GM23338 (cell line): Measurements from ENCODE around the gene ZNF653. TPM values are rescaled to one million over a fixed set of nuclear protein-coding genes. Genes with fewer than 3 reads are reported as not detected.

Experiments
- ATAC-seq: fragments of 200-7000 bp; cut with Tn5 transposase; 3 replicates; pipeline ENCODE4 v1.9.1; 2020
- DNase-seq: peaks from one replicate; pipeline ENCODE4 v3.0.0-alpha.2; 2015; ENCODE audit warnings: low spot score
- H2AFZ ChIP-seq: fragments of 200-600 bp; sonication (generic); 2 replicates; pipeline ENCODE4 v1.8.0; 2016; ENCODE audit warnings: antibody characterized with exemption, mild to moderate bottlenecking, moderate library complexity
- H3F3A ChIP-seq: fragments of 200-600 bp; sonication (generic); replicated peaks from 2 replicates; pipeline ENCODE4 v1.8.0; 2017; ENCODE audit warnings: antibody characterized with exemption, mixed run types, low read depth
- H3K27ac ChIP-seq: fragments of 200-600 bp; sonication (generic); 2 replicates; pipeline ENCODE4 v1.6.1; 2016; ENCODE audit warnings: low read depth
- H3K27me3 ChIP-seq: fragments of 200-600 bp; sonication (generic); 2 replicates; pipeline ENCODE4 v1.8.0; 2016; ENCODE audit warnings: mild to moderate bottlenecking, mixed run types, moderate library complexity; ENCODE audit not compliant: insufficient read depth
- H3K36me3 ChIP-seq: fragments of 200-600 bp; sonication (generic); 2 replicates; pipeline ENCODE4 v1.8.0; 2016; ENCODE audit warnings: mild to moderate bottlenecking; ENCODE audit not compliant: insufficient read depth
- H3K4me1 ChIP-seq: fragments of 200-600 bp; sonication (generic); 2 replicates; pipeline ENCODE4 v1.8.0; 2016; ENCODE audit warnings: mild to moderate bottlenecking, moderate library complexity; ENCODE audit not compliant: insufficient read depth
- H3K4me2 ChIP-seq: fragments of 200-600 bp; sonication (generic); 2 replicates; pipeline ENCODE4 v1.7.1; 2017; ENCODE audit warnings: mixed run types
- H3K4me3 ChIP-seq: fragments of 200-600 bp; sonication (generic); 2 replicates; pipeline ENCODE4 v1.6.1; 2016; ENCODE audit warnings: mixed run types
- H3K79me2 ChIP-seq: fragments of 200-600 bp; sonication (generic); replicated peaks from 2 replicates; pipeline ENCODE4 v1.8.0; 2017; ENCODE audit warnings: mild to moderate bottlenecking; ENCODE audit not compliant: insufficient read depth
- H3K9me2 ChIP-seq: fragments of 200-600 bp; sonication (generic); 2 replicates; pipeline ENCODE4 v1.8.0; 2017; ENCODE audit not compliant: insufficient read depth
- H4K20me1 ChIP-seq: fragments of 200-600 bp; sonication (generic); replicated peaks from 2 replicates; pipeline ENCODE4 v1.8.0; 2017; ENCODE audit warnings: mild to moderate bottlenecking; ENCODE audit not compliant: insufficient read depth
- H3K27ac Mint-ChIP-seq: 2 replicates; pipeline ENCODE4 v1.8.0; 2020; ENCODE audit warnings: inconsistent platforms, mild to moderate bottlenecking, moderate library complexity, mixed read lengths
- H3K27me3 Mint-ChIP-seq: 3 replicates; pipeline ENCODE4 v1.8.0; 2022; ENCODE audit warnings: low read depth, mild to moderate bottlenecking, moderate library complexity, mixed read lengths, inconsistent platforms; ENCODE audit not compliant: insufficient read depth, poor library complexity
- H3K36me3 Mint-ChIP-seq: 3 replicates; pipeline ENCODE4 v1.8.0; 2021; ENCODE audit warnings: low read depth, mild to moderate bottlenecking, inconsistent platforms, moderate library complexity, mixed read lengths
- H3K4me1 Mint-ChIP-seq: 3 replicates; pipeline ENCODE4 v1.8.0; 2020; ENCODE audit warnings: mild to moderate bottlenecking, inconsistent platforms, mixed read lengths
- H3K4me3 Mint-ChIP-seq: 3 replicates; pipeline ENCODE4 v1.8.0; 2021; ENCODE audit warnings: moderate library complexity, mild to moderate bottlenecking, inconsistent platforms, mixed read lengths
- H3K9me3 Mint-ChIP-seq: 3 replicates; pipeline ENCODE4 v1.8.0; 2020; ENCODE audit warnings: moderate library complexity, mild to moderate bottlenecking, inconsistent platforms, mixed read lengths
- CREB1 ChIP-seq: fragments of 250-450 bp; sonication (Bioruptor Pico); IDR thresholded peaks from 2 replicates; pipeline ENCODE4 v1.5.0; 2020; ENCODE audit warnings: low read depth, mild to moderate bottlenecking, moderate library complexity
- EZH2 ChIP-seq: fragments of 200-600 bp; sonication (generic); IDR thresholded peaks from one replicate; pipeline ENCODE4 v1.8.0; 2017; ENCODE audit warnings: antibody characterized with exemption, mild to moderate bottlenecking, low read depth; ENCODE audit not compliant: unreplicated experiment
- JUNB ChIP-seq: IDR thresholded peaks from one replicate; pipeline ENCODE4 v1.6.1; 2016; ENCODE audit warnings: antibody characterized with exemption; ENCODE audit not compliant: unreplicated experiment
- ZNF114 ChIP-seq: fragments of 250-450 bp; sonication (Bioruptor Pico); IDR thresholded peaks from 2 replicates; pipeline ENCODE4 v1.5.0; 2020; ENCODE audit warnings: mild to moderate bottlenecking, moderate library complexity
- polyA plus RNA-seq: library from polyadenylated mRNA; unstranded; fragments of >200 nt; fragmentation: Nextera tagmentation; extraction: Ambion mirVana; gene quantifications from 2 replicates; pipeline ENCODE4 v1.2.1, GENCODE V29; 2016
- total RNA-seq: library from RNA; depleted of rRNA; stranded (reverse); fragments of >200 nt; shearing (Covaris generic); gene quantifications from 2 replicates; pipeline ENCODE4 v1.2.3, GENCODE V29; 2014
- TF ChIP-seq, protein P1 (sequence below): IDR thresholded peaks from one replicate; pipeline ENCODE4 v1.6.1; 2018; ENCODE audit warnings: antibody characterized with exemption; ENCODE audit not compliant: unreplicated experiment
- TF ChIP-seq, protein P2 (sequence below), 2 experiments: fragments of 200-600 bp in 1 of 2; sonication (generic) in 1 of 2; conservative IDR thresholded peaks; 2 replicates each; pipeline versions ENCODE4 v1.5.1 to v1.6.1; 2016 to 2017; ENCODE audit warnings: antibody characterized with exemption in 2 of 2, low read depth in 2 of 2, mild to moderate bottlenecking in 2 of 2, moderate library complexity in 1 of 2
- TF ChIP-seq, protein P3 (sequence below): fragments of 250-450 bp; sonication (Bioruptor Pico); IDR thresholded peaks from 2 replicates; pipeline ENCODE4 v1.5.0; 2020; ENCODE audit warnings: mild to moderate bottlenecking, moderate library complexity

The ZNF653 gene
- total and polyA plus RNA-seq, 2 experiments from 2014 or later = 2.5 to 5.3 TPM

DNA sequence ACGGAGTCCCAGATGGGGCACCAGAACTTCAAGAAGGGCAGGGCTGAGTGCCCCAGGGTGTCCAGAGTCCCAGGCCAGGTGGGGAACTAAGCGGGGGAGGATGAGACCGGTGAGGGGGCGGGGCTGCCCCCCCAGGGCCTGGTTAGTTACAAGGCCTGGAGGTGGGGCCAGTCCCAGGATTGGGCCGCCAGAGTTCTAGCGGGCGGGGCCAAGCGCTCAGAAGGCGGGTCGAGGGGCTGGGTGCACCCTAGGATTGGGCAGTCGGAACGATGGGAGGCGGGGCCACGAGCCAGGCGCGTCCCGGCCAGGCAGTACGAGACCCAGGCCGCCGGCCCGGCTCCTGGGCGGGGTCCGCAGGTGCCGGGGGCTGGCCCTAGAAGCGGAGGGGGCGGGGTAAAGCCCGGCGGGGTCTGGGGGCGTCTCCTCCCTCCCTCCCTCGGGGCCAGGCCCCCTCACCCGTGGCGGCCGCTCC lies 571 bp downstream of the ZNF653 start (continued):
- TF ChIP-seq, protein P1, sequence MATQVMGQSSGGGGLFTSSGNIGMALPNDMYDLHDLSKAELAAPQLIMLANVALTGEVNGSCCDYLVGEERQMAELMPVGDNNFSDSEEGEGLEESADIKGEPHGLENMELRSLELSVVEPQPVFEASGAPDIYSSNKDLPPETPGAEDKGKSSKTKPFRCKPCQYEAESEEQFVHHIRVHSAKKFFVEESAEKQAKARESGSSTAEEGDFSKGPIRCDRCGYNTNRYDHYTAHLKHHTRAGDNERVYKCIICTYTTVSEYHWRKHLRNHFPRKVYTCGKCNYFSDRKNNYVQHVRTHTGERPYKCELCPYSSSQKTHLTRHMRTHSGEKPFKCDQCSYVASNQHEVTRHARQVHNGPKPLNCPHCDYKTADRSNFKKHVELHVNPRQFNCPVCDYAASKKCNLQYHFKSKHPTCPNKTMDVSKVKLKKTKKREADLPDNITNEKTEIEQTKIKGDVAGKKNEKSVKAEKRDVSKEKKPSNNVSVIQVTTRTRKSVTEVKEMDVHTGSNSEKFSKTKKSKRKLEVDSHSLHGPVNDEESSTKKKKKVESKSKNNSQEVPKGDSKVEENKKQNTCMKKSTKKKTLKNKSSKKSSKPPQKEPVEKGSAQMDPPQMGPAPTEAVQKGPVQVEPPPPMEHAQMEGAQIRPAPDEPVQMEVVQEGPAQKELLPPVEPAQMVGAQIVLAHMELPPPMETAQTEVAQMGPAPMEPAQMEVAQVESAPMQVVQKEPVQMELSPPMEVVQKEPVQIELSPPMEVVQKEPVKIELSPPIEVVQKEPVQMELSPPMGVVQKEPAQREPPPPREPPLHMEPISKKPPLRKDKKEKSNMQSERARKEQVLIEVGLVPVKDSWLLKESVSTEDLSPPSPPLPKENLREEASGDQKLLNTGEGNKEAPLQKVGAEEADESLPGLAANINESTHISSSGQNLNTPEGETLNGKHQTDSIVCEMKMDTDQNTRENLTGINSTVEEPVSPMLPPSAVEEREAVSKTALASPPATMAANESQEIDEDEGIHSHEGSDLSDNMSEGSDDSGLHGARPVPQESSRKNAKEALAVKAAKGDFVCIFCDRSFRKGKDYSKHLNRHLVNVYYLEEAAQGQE = no peak
- TF ChIP-seq JUNB (no peak), CREB1 (CRISPR knock-in tag) (no peak)
- TF ChIP-seq, protein P2, sequence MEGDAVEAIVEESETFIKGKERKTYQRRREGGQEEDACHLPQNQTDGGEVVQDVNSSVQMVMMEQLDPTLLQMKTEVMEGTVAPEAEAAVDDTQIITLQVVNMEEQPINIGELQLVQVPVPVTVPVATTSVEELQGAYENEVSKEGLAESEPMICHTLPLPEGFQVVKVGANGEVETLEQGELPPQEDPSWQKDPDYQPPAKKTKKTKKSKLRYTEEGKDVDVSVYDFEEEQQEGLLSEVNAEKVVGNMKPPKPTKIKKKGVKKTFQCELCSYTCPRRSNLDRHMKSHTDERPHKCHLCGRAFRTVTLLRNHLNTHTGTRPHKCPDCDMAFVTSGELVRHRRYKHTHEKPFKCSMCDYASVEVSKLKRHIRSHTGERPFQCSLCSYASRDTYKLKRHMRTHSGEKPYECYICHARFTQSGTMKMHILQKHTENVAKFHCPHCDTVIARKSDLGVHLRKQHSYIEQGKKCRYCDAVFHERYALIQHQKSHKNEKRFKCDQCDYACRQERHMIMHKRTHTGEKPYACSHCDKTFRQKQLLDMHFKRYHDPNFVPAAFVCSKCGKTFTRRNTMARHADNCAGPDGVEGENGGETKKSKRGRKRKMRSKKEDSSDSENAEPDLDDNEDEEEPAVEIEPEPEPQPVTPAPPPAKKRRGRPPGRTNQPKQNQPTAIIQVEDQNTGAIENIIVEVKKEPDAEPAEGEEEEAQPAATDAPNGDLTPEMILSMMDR (conservative IDR thresholded peaks at IDR 0.05; ENCODE audit: low read depth in 2 of 2) = no peak

- peaks cover 19% of the 10 kb centered on the region for H3K27me3 Mint-ChIP-seq
- Histone ChIP-seq H3K36me3 (no peaks in the 10 kb centered on the region), H3K9me2 (no peaks in the 10 kb centered on the region), H3K79me2 (0 out of 2 replicates have a peak, but pooled peaks cover 6% of the 10 kb centered on the region), H2AFZ (peak overlapping the region; percentile 8; the same call in 1 of the 2 replicates), H3K4me2 (peak overlapping the region; percentile 93), H3K4me3 (peak overlapping the region; percentile 80), H3K27me3 (no peaks in the 10 kb centered on the region), H4K20me1 (0 out of 2 replicates have a peak, but pooled peaks cover 4% of the 10 kb centered on the region), H3F3A (no peaks in the 10 kb centered on the region), H3K27ac (0 out of 2 replicates have a peak overlapping the region, but pooled peaks have one; percentile 74), H3K4me1 (peaks cover 6% of the 10 kb centered on the region)
- peak overlapping the region; percentile 94 for H3K27ac Mint-ChIP-seq
- H3K9me3 Mint-ChIP-seq = no peaks in the 10 kb centered on the region
- DNase-seq (no peak), ATAC-seq (no peak)
- H3K4me3 Mint-ChIP-seq = peak overlapping the region; percentile 90
- H3K4me1 Mint-ChIP-seq = peaks cover 8% of the 10 kb centered on the region; the same call in 2 of the 3 replicates
- no peaks in the 10 kb centered on the region; the same call in 2 of the 3 replicates for H3K36me3 Mint-ChIP-seq
- TF ChIP-seq, protein P1 = no peak
- no peak for TF ChIP-seq EZH2
- TF ChIP-seq, protein P3, sequence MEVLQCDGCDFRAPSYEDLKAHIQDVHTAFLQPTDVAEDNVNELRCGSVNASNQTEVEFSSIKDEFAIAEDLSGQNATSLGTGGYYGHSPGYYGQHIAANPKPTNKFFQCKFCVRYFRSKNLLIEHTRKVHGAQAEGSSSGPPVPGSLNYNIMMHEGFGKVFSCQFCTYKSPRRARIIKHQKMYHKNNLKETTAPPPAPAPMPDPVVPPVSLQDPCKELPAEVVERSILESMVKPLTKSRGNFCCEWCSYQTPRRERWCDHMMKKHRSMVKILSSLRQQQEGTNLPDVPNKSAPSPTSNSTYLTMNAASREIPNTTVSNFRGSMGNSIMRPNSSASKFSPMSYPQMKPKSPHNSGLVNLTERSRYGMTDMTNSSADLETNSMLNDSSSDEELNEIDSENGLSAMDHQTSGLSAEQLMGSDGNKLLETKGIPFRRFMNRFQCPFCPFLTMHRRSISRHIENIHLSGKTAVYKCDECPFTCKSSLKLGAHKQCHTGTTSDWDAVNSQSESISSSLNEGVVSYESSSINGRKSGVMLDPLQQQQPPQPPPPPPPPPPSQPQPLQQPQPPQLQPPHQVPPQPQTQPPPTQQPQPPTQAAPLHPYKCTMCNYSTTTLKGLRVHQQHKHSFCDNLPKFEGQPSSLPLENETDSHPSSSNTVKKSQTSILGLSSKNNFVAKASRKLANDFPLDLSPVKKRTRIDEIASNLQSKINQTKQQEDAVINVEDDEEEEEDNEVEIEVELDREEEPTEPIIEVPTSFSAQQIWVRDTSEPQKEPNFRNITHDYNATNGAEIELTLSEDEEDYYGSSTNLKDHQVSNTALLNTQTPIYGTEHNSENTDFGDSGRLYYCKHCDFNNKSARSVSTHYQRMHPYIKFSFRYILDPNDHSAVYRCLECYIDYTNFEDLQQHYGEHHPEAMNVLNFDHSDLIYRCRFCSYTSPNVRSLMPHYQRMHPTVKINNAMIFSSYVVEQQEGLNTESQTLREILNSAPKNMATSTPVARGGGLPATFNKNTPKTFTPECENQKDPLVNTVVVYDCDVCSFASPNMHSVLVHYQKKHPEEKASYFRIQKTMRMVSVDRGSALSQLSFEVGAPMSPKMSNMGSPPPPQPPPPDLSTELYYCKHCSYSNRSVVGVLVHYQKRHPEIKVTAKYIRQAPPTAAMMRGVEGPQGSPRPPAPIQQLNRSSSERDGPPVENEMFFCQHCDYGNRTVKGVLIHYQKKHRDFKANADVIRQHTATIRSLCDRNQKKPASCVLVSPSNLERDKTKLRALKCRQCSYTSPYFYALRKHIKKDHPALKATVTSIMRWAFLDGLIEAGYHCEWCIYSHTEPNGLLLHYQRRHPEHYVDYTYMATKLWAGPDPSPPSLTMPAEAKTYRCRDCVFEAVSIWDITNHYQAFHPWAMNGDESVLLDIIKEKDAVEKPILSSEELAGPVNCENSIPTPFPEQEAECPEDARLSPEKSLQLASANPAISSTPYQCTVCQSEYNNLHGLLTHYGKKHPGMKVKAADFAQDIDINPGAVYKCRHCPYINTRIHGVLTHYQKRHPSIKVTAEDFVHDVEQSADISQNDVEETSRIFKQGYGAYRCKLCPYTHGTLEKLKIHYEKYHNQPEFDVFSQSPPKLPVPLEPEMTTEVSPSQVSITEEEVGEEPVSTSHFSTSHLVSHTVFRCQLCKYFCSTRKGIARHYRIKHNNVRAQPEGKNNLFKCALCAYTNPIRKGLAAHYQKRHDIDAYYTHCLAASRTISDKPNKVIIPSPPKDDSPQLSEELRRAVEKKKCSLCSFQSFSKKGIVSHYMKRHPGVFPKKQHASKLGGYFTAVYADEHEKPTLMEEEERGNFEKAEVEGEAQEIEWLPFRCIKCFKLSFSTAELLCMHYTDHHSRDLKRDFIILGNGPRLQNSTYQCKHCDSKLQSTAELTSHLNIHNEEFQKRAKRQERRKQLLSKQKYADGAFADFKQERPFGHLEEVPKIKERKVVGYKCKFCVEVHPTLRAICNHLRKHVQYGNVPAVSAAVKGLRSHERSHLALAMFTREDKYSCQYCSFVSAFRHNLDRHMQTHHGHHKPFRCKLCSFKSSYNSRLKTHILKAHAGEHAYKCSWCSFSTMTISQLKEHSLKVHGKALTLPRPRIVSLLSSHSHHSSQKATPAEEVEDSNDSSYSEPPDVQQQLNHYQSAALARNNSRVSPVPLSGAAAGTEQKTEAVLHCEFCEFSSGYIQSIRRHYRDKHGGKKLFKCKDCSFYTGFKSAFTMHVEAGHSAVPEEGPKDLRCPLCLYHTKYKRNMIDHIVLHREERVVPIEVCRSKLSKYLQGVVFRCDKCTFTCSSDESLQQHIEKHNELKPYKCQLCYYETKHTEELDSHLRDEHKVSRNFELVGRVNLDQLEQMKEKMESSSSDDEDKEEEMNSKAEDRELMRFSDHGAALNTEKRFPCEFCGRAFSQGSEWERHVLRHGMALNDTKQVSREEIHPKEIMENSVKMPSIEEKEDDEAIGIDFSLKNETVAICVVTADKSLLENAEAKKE = no peak
- no peak for TF ChIP-seq JUNB
- TF ChIP-seq ZNF114 = no peak
- no peak for TF ChIP-seq CREB1 (CRISPR knock-in tag)
Measured at GRCh38 chr19:11504502-11505031, 1.1 kb downstream of the ZNF653 start.
